HCT116 (cell line): ENCODE measurements around the gene TFB1M. TPM values are rescaled to one million over a fixed set of nuclear protein-coding genes. Genes with fewer than 3 reads are reported as not detected.

Source experiments
- ATAC-seq: fragments of 200-7000 bp; cut with Tn5 transposase; 2 replicates; pipeline ENCODE4 v1.9.1; 2020; ENCODE audit warnings: mild to moderate bottlenecking, moderate library complexity
- BruUV-seq: library from RNA; stranded (reverse); fragments of 400-500 nt; replicated peaks from 2 replicates; lab custom pipeline; 2021; lab: Mats Ljungman, UMichigan
- CTCF ChIA-PET: fragments of 300-600 bp; sonication (Branson Sonifier 250); formaldehyde crosslinking; loops from one replicate; lab custom pipeline; 2021; ENCODE audit warnings: antibody characterized with exemption; lab: Charles Lee
- POLR2A ChIA-PET: fragments of 300-600, 350-600 bp; sonication (Branson Sonifier 250); formaldehyde crosslinking; loops from one replicate; lab custom pipeline; 2021; ENCODE audit warnings: antibody characterized with exemption; lab: Charles Lee
- RAD21 ChIA-PET, 2 experiments: fragments of 300-600 bp; sonication (Branson Sonifier 250); formaldehyde crosslinking; loops; one replicate each; lab custom pipeline; 2023; ENCODE audit warnings: low total read pairs in 2 of 2; ENCODE audit not compliant: uncharacterized antibody in 2 of 2, unreplicated experiment in 2 of 2, low non-redundant PET in 1 of 2; lab: Charles Lee
- DNase-seq: peaks from one replicate; pipeline ENCODE4 v3.0.0-alpha.2; 2010; ENCODE audit warnings: low read depth, low spot score
- H2AFZ ChIP-seq: fragments of 200-600 bp; shearing (Covaris generic), sonication (generic); 2 replicates; pipeline ENCODE4 v1.6.1; 2017; ENCODE audit warnings: low read depth, mixed run types, mixed read lengths, antibody characterized with exemption, low read length; ENCODE audit not compliant: poor library complexity, severe bottlenecking
- H3K27ac ChIP-seq: 2 replicates; pipeline ENCODE4 v1.5.1; 2012; ENCODE audit warnings: low read depth, low read length
- H3K27me3 ChIP-seq: fragments of 200-600 bp; sonication (generic); 2 replicates; pipeline ENCODE4 v1.6.1; 2016; ENCODE audit warnings: mixed run types, low read length, mixed read lengths; ENCODE audit not compliant: insufficient read depth
- H3K36me3 ChIP-seq, 2 experiments: fragments of 200-500 bp in 1 of 2; fragments of 200-600 bp in 1 of 2; sonication (Bioruptor generic) in 1 of 2; sonication (generic) in 1 of 2; 2 replicates each; pipeline versions ENCODE4 v1.5.1 to v1.6.1; 2014 to 2016; ENCODE audit warnings: low read length in 2 of 2, inconsistent platforms in 1 of 2, mixed read lengths in 1 of 2, mixed run types in 1 of 2; ENCODE audit not compliant: insufficient read depth in 2 of 2, control insufficient read depth in 1 of 2
- H3K4me1 ChIP-seq, 2 experiments: fragments of 200-600 bp in 1 of 2; sonication (generic) in 1 of 2; 2 replicates each; pipeline versions ENCODE4 v1.5.1 to v1.6.1; 2012 to 2017; ENCODE audit warnings: low read length in 2 of 2, inconsistent platforms in 1 of 2, mild to moderate bottlenecking in 1 of 2, mixed read lengths in 1 of 2, mixed run types in 1 of 2, moderate library complexity in 1 of 2; ENCODE audit not compliant: insufficient read depth in 2 of 2, control insufficient read depth in 1 of 2
- H3K4me2 ChIP-seq: fragments of 200-600 bp; sonication (generic); 2 replicates; pipeline ENCODE4 v1.6.1; 2017; ENCODE audit warnings: mixed run types, low read length, mixed read lengths
- H3K4me3 ChIP-seq, 2 experiments: fragments of 200-600 bp in 1 of 2; sonication (generic) in 1 of 2; replicated peaks in 1 of 2; 2 replicates each; pipeline ENCODE4 v1.5.1; 2011 to 2016; ENCODE audit warnings: low read length in 2 of 2, control low read depth in 1 of 2, low read depth in 1 of 2, mild to moderate bottlenecking in 1 of 2, mixed read lengths in 1 of 2, mixed run types in 1 of 2
- H3K79me2 ChIP-seq: fragments of 200-600 bp; sonication (generic); 2 replicates; pipeline ENCODE4 v1.6.1; 2017; ENCODE audit warnings: mild to moderate bottlenecking, mixed run types, low read length, moderate library complexity, mixed read lengths; ENCODE audit not compliant: insufficient read depth
- H3K9ac ChIP-seq: fragments of 200-600 bp; sonication (generic); 2 replicates; pipeline ENCODE4 v1.6.1; 2016; ENCODE audit warnings: low read length, mixed read lengths
- H3K9me2 ChIP-seq: fragments of 200-600 bp; sonication (generic), shearing (Covaris generic); 2 replicates; pipeline ENCODE4 v1.6.1; 2017; ENCODE audit warnings: mixed run types, mild to moderate bottlenecking, moderate library complexity; ENCODE audit not compliant: insufficient read depth
- H3K9me3 ChIP-seq, 2 experiments: fragments of 200-500 bp in 1 of 2; fragments of 200-600 bp in 1 of 2; sonication (Bioruptor generic) in 1 of 2; sonication (generic) in 1 of 2; 2 replicates each; pipeline ENCODE4 v1.6.1; 2014 to 2017; ENCODE audit warnings: low read length in 2 of 2, mixed read lengths in 2 of 2, inconsistent platforms in 1 of 2, low read depth in 1 of 2, mild to moderate bottlenecking in 1 of 2, mixed run types in 1 of 2, moderate library complexity in 1 of 2; ENCODE audit not compliant: control insufficient read depth in 1 of 2, insufficient read depth in 1 of 2
- H4K20me1 ChIP-seq: fragments of 200-600 bp; sonication (generic), shearing (Covaris generic); 2 replicates; pipeline ENCODE4 v1.6.1; 2017; ENCODE audit warnings: mixed run types, mild to moderate bottlenecking, moderate library complexity; ENCODE audit not compliant: insufficient read depth
- CEBPB ChIP-seq: IDR thresholded peaks from 2 replicates; pipeline ENCODE4 v1.6.1; 2012; ENCODE audit warnings: low read depth
- CTCF ChIP-seq, 3 experiments: fragments of 200-600 bp in 1 of 3; sonication (generic) in 1 of 3; IDR thresholded peaks in 2 of 3; conservative IDR thresholded peaks in 1 of 3; 2 replicates each; pipeline ENCODE4 v1.5.1; 2012 to 2017; ENCODE audit warnings: low read depth in 2 of 3, low read length in 2 of 3, antibody characterized with exemption in 1 of 3, borderline replicate concordance in 1 of 3, control low read depth in 1 of 3, mild to moderate bottlenecking in 1 of 3, mixed read lengths in 1 of 3, mixed run types in 1 of 3, moderate library complexity in 1 of 3; ENCODE audit not compliant: insufficient read depth in 1 of 3
- EGR1 ChIP-seq: IDR thresholded peaks from 2 replicates; pipeline ENCODE4 v1.6.1; 2012; ENCODE audit warnings: low read depth
- EZH2phosphoT487 ChIP-seq: fragments of 200-600 bp; IDR thresholded peaks from 2 replicates; pipeline ENCODE4 v1.6.1; 2018; ENCODE audit warnings: antibody characterized with exemption, borderline replicate concordance
- FOSL1 ChIP-seq: IDR thresholded peaks from 2 replicates; pipeline ENCODE4 v1.6.1; 2012; ENCODE audit warnings: low read depth
- JUND ChIP-seq: IDR thresholded peaks from 2 replicates; pipeline ENCODE4 v1.6.1; 2012
- SRF ChIP-seq: IDR thresholded peaks from 2 replicates; pipeline ENCODE4 v1.6.1; 2012; ENCODE audit warnings: low read depth
- ZBTB33 ChIP-seq: IDR thresholded peaks from 2 replicates; pipeline ENCODE4 v1.6.1; 2011; ENCODE audit warnings: mild to moderate bottlenecking, low read length, moderate library complexity; ENCODE audit not compliant: insufficient replicate concordance; ENCODE audit errors: extremely low read depth
- ZFX ChIP-seq: fragments of 450-650 bp; IDR thresholded peaks from 2 replicates; pipeline ENCODE4 v1.6.1; 2017
- ZNF274 ChIP-seq: fragments of 200-500 bp; sonication (Bioruptor generic); IDR thresholded peaks from 2 replicates; pipeline ENCODE4 v1.6.1; 2014; ENCODE audit warnings: mild to moderate bottlenecking, low read depth, low read length, inconsistent platforms
- intact Hi-C: fragments of 100-400 bp; cut with micrococcal nuclease; formaldehyde crosslinking; loops from 2 replicates; pipeline ENCODE4 v1.10.0; 2022
- total RNA-seq: library from RNA; stranded (reverse); gene quantifications from one replicate; pipeline ENCODE4 v1.2.1, GENCODE V29; 2021; ENCODE audit not compliant: unreplicated experiment

TFB1M gene
- total RNA-seq, 1 experiment from 2014 or later = 43.8 TPM

- H3K36me3 ChIP-seq = peaks cover 0 to 6% of the 10 kb centered on the region in 2 experiments; a peak in 1 of 4 replicates
- H3K27me3 ChIP-seq = no peaks in the 10 kb centered on the region
- ATAC-seq (no peak), DNase-seq (no peak)
- H3K9me2 ChIP-seq = no peaks in the 10 kb centered on the region
- BruUV-seq = no TSS peak
- no peak overlapping the region for H3K9ac ChIP-seq
- ChIA-PET CTCF (no interaction called here), POLR2A (no interaction called here), RAD21 (no interaction called here)
- H4K20me1 ChIP-seq = no peaks in the 10 kb centered on the region
- intact Hi-C loops = no loop called here
- no peak overlapping the region for H3K4me3 ChIP-seq
- no peaks in the 10 kb centered on the region for H3K9me3 ChIP-seq
- H3K79me2 ChIP-seq = no peaks in the 10 kb centered on the region; the same call in 1 of the 2 replicates
- TF ChIP-seq ZNF274 (no peak), EZH2phosphoT487 (no peak), SRF (no peak), CEBPB (no peak), FOSL1 (no peak), CTCF (IDR thresholded peaks at IDR 0.05 in 2 of 3, conservative IDR thresholded peaks at IDR 0.05 in 1 of 3; ENCODE audit: borderline replicate concordance in 1 of 3, insufficient read depth in 1 of 3, low read depth in 2 of 3, low read length in 2 of 3) (no peak), JUND (no peak), ZBTB33 (no peak), ZFX (no peak), EGR1 (no peak)
- no peak overlapping the region for H3K27ac ChIP-seq
- H3K4me1 ChIP-seq = peaks cover 5 to 13% of the 10 kb centered on the region in 2 experiments
- H2AFZ ChIP-seq = no peak overlapping the region
- H3K4me2 ChIP-seq = no peak overlapping the region
Measured at GRCh38 chr6:155275808-155276480, 38.3 kb downstream of the TFB1M start.
